Measurements from ENCODE around the gene PRSS36. TPM values are rescaled to one million over a fixed set of nuclear protein-coding genes. Genes with fewer than 3 reads are reported as not detected.
"Not testable (repeated sequence)": the region's sequence is repeated elsewhere in the genome, so short reads cannot be mapped to it uniquely, and the experiment has no call there.

Gene PRSS36
- total RNA-seq, 1 experiment from 2014 or later, result 0.66 TPM

GRCh38 chr16:31145398-31145990 is 4.4 kb downstream of the PRSS36 start:
- Histone ChIP-seq H3K18ac (ENCODE audit: insufficient read length, low read depth, low read length) (no peak overlapping the region), H2BK120ac (ENCODE audit: low read depth, low read length, poor library complexity, severe bottlenecking) (no peak overlapping the region), H3K56ac (ENCODE audit: insufficient read length, low read depth, low read length) (no peak overlapping the region), H3K23me2 (ENCODE audit: insufficient read length, low read depth, low read length, poor library complexity, severe bottlenecking) (peaks cover 7% of the 10 kb centered on the region), H2AK5ac (ENCODE audit: insufficient read length, low read length) (no peak overlapping the region), H3K9ac (ENCODE audit: extremely low read depth, insufficient read length, low read length) (no peak overlapping the region), H4K8ac (replicated peaks; ENCODE audit: insufficient read length, low read depth, low read length) (no peak overlapping the region), H4K20me1 (ENCODE audit: control insufficient read depth, insufficient read depth, insufficient read length) (no peaks in the 10 kb centered on the region), H3K23ac (ENCODE audit: insufficient read length, low read depth, low read length) (no peak overlapping the region), H3K79me2 (ENCODE audit: insufficient read depth, low read length) (no peaks in the 10 kb centered on the region), H3K9me3 (ENCODE audit: control insufficient read depth, low read depth, low read length) (no peaks in the 10 kb centered on the region), H3K14ac (ENCODE audit: insufficient read depth, low read length) (no peak overlapping the region), H3K4me1 (ENCODE audit: insufficient read depth, low read length) (peaks cover 4% of the 10 kb centered on the region), H3K4me2 (ENCODE audit: insufficient read depth, insufficient read length, low read length) (no peak overlapping the region), H2BK15ac (ENCODE audit: low read depth, low read length) (no peak overlapping the region), H2BK20ac (ENCODE audit: low read depth, low read length, poor library complexity, severe bottlenecking) (no peak overlapping the region), H2BK12ac (ENCODE audit: insufficient read length, low read depth, low read length) (no peak overlapping the region), H3T11ph (ENCODE audit: low read length) (no peak overlapping the region), H2AFZ (ENCODE audit: low read length) (no peak overlapping the region), H3K79me1 (ENCODE audit: insufficient read depth, low read depth, low read length, poor library complexity, severe bottlenecking) (no peaks in the 10 kb centered on the region), H4K91ac (ENCODE audit: insufficient read length, low read depth, low read length) (no peak overlapping the region), H2BK5ac (ENCODE audit: insufficient read length, low read length) (no peak overlapping the region), H4K5ac (ENCODE audit: insufficient read length, low read depth, low read length) (no peak overlapping the region), H3K27me3 (ENCODE audit: insufficient read depth, low read length) (no peaks in the 10 kb centered on the region; the same call in 1 of the 2 replicates), H3K27ac (ENCODE audit: insufficient read length, low read depth, low read length) (no peak overlapping the region), H3K4ac (ENCODE audit: low read depth, low read length) (no peak overlapping the region)
- Mint-ChIP-seq H3K4me3 (no peak overlapping the region), H3K4me1 (peaks cover 28 to 48% of the 10 kb centered on the region in 2 experiments), H3K27me3 (ENCODE audit: low read depth) (peaks cover 46% of the 10 kb centered on the region), H3K9me3 (no peaks in the 10 kb centered on the region; a peak in 1 of 5 replicates), H3K27ac (no peak overlapping the region), H3K36me3 (ENCODE audit: insufficient read depth in 1 of 3, low read depth in 3 of 3) (no peaks in the 10 kb centered on the region)
- no CpG with 5 or more reads among the region's 12 CpGs for WGBS (ENCODE audit: extremely low coverage, insufficient read length, low lambda C conversion rate)
- TF ChIP-seq CTCF (conservative IDR thresholded peaks at IDR 0.05), result no peak
- no peak for DNase-seq

- not testable (repeated sequence) for H3K23ac ChIP-seq (ENCODE audit: insufficient read length, low read depth, low read length); H3K4me1 ChIP-seq (ENCODE audit: insufficient read depth, low read length); H4K20me1 ChIP-seq (ENCODE audit: control insufficient read depth, insufficient read depth, insufficient read length); H3T11ph ChIP-seq (ENCODE audit: low read length); H3K4ac ChIP-seq (ENCODE audit: low read depth, low read length); DNase-seq; H3K36me3 Mint-ChIP-seq (ENCODE audit: insufficient read depth in 1 of 3, low read depth in 3 of 3); H3K27ac Mint-ChIP-seq; H3K27me3 ChIP-seq (ENCODE audit: insufficient read depth, low read length); H4K91ac ChIP-seq (ENCODE audit: insufficient read length, low read depth, low read length); H3K79me1 ChIP-seq (ENCODE audit: insufficient read depth, low read depth, low read length, poor library complexity, severe bottlenecking); H2AFZ ChIP-seq (ENCODE audit: low read length); H3K9ac ChIP-seq (ENCODE audit: extremely low read depth, insufficient read length, low read length); H3K14ac ChIP-seq (ENCODE audit: insufficient read depth, low read length); H2BK15ac ChIP-seq (ENCODE audit: low read depth, low read length); H3K27ac ChIP-seq (ENCODE audit: insufficient read length, low read depth, low read length); H3K18ac ChIP-seq (ENCODE audit: insufficient read length, low read depth, low read length); H3K4me3 Mint-ChIP-seq; H2BK120ac ChIP-seq (ENCODE audit: low read depth, low read length, poor library complexity, severe bottlenecking); H2BK20ac ChIP-seq (ENCODE audit: low read depth, low read length, poor library complexity, severe bottlenecking); H3K56ac ChIP-seq (ENCODE audit: insufficient read length, low read depth, low read length); H4K8ac ChIP-seq (replicated peaks; ENCODE audit: insufficient read length, low read depth, low read length); H2BK5ac ChIP-seq (ENCODE audit: insufficient read length, low read length); H2BK12ac ChIP-seq (ENCODE audit: insufficient read length, low read depth, low read length); H4K5ac ChIP-seq (ENCODE audit: insufficient read length, low read depth, low read length); H3K23me2 ChIP-seq (ENCODE audit: insufficient read length, low read depth, low read length, poor library complexity, severe bottlenecking); H2AK5ac ChIP-seq (ENCODE audit: insufficient read length, low read length); H3K4me2 ChIP-seq (ENCODE audit: insufficient read depth, insufficient read length, low read length); H3K79me2 ChIP-seq (ENCODE audit: insufficient read depth, low read length); H3K9me3 Mint-ChIP-seq; H3K9me3 ChIP-seq (ENCODE audit: control insufficient read depth, low read depth, low read length)
- Mint-ChIP-seq H3K27me3 (ENCODE audit: low read depth) (peaks cover 46% of the 10 kb centered on the region), H3K4me1 (peaks cover 22 to 43% of the 10 kb centered on the region in 2 experiments)
- no CpG with 5 or more reads among the region's 7 CpGs for WGBS (ENCODE audit: extremely low coverage, insufficient read length, low lambda C conversion rate)
Measured at GRCh38 chr16:31144418-31144817, 5.4 kb downstream of the PRSS36 start.

Measured in H9 (cell line).